ENCODE data around the gene ATP1A3.

DNA sequence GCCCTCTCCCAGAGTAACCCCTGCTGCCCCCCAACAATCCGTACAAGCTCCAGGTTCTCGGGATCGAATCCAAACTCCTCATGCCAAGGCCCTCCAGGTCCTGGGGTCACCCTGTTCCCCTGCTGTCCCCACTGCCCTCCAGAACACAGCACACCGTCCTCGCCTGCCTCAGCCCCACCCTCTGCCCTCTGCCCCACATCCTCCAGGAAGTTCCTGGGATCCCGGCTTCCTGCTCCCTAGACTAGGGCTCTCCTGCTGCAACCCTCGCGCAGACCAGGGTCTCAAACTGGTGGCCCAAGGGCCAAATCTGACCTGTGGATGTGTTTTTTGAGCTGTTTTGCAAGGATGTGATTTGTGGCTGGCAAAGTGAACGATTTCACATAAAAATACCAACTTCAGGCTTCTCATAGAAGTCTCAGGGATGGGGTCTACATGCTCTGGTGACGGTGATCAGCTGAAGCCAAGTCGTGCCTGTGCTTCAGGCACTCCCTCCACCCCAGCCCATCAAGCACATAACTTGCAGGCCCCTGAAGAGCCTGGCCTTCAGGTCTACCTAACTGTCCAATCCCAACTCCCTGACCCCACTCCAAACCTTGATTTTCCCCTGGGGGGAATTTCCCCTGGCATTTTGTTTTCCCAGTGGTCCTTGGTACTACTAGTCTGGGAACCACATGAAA lies 36.7 kb downstream of the ATP1A3 start:
- TF ChIP-seq YY1 (IDR thresholded peaks at IDR 0.05; ENCODE audit: insufficient read depth, insufficient replicate concordance, low read depth, low read length) (no peak), POLR2AphosphoS2 (IDR thresholded peaks at IDR 0.05; ENCODE audit: low read depth, low read length) (no peak), KMT2B (CRISPR knock-in tag; IDR thresholded peaks at IDR 0.05) (no peak), ZNF382 (CRISPR knock-in tag; IDR thresholded peaks at IDR 0.05; ENCODE audit: borderline replicate concordance) (no peak), CTCF (CRISPR knock-in tag; IDR thresholded peaks at IDR 0.05) (no peak)

Data from HepG2 (cell line).